Endothelial cell of umbilical vein (primary cell): ENCODE data around the gene RPH3AL. TPM values are rescaled to one million over a fixed set of nuclear protein-coding genes. Genes with fewer than 3 reads are reported as not detected.

Experiments
- BruUV-seq: library from RNA; stranded (reverse); fragments of 400-500 nt; replicated peaks from 2 replicates; lab custom pipeline; 2021; lab: Mats Ljungman, UMichigan
- CTCF ChIA-PET: fragments of 300-600, 350-600 bp; sonication (Branson Sonifier 250); formaldehyde crosslinking; loops from one replicate; lab custom pipeline; 2021; ENCODE audit warnings: antibody characterized with exemption, inconsistent platforms; lab: Charles Lee
- POLR2A ChIA-PET: fragments of 300-600, 350-600 bp; sonication (Branson Sonifier 250); formaldehyde crosslinking; loops from one replicate; lab custom pipeline; 2021; ENCODE audit warnings: antibody characterized with exemption, inconsistent platforms; lab: Charles Lee
- DNase-seq: peaks from one replicate; pipeline ENCODE4 v3.0.0-alpha.2; 2011; ENCODE audit warnings: low read depth, low spot score
- FAIRE-seq: peaks from 2 replicates; lab custom pipeline; 2011; peaks lifted over from hg19 to GRCh38; lab: Jason Lieb, UNC
- H2AFZ ChIP-seq: 2 replicates; pipeline ENCODE4 v1.6.0; 2012; ENCODE audit warnings: low read depth, low read length, control low read depth, inconsistent platforms
- H3K27ac ChIP-seq: 2 replicates; pipeline ENCODE4 v1.5.1; 2011; ENCODE audit warnings: low read depth, mild to moderate bottlenecking, control low read depth, low read length, moderate library complexity; ENCODE audit not compliant: insufficient read depth
- H3K27me3 ChIP-seq, 2 experiments: 2 replicates each; pipeline versions ENCODE4 v1.6.0 to v1.6.1; 2011; ENCODE audit warnings: low read length in 2 of 2, mixed read lengths in 1 of 2; ENCODE audit not compliant: control insufficient read depth in 2 of 2, insufficient read depth in 2 of 2
- H3K36me3 ChIP-seq, 2 experiments: 2 replicates in 1 of 2; 3 replicates in 1 of 2; pipeline ENCODE4 v1.5.1; 2011; ENCODE audit warnings: low read length in 2 of 2, mild to moderate bottlenecking in 1 of 2, moderate library complexity in 1 of 2; ENCODE audit not compliant: control insufficient read depth in 2 of 2, insufficient read depth in 2 of 2; ENCODE audit errors: extremely low read depth in 1 of 2
- H3K4me1 ChIP-seq: 3 replicates; pipeline ENCODE4 v1.5.1; 2011; ENCODE audit warnings: mild to moderate bottlenecking, low read length; ENCODE audit not compliant: control insufficient read depth, insufficient read depth; ENCODE audit errors: extremely low read depth
- H3K4me2 ChIP-seq: 2 replicates; pipeline ENCODE4 v1.6.1; 2011; ENCODE audit warnings: low read length, control low read depth, mixed read lengths; ENCODE audit not compliant: insufficient read depth
- H3K4me3 ChIP-seq, 3 experiments: fragments of 200-600 bp in 1 of 3; sonication (generic), shearing (Covaris generic) in 1 of 3; replicated peaks in 1 of 3; 2 replicates each; pipeline ENCODE4 v1.5.1; 2011 to 2016; ENCODE audit warnings: control low read depth in 3 of 3, low read length in 3 of 3, mild to moderate bottlenecking in 2 of 3, inconsistent platforms in 1 of 3, low read depth in 1 of 3, moderate library complexity in 1 of 3; ENCODE audit not compliant: insufficient read depth in 1 of 3
- H3K79me2 ChIP-seq: 2 replicates; pipeline ENCODE4 v1.6.0; 2012; ENCODE audit warnings: low read length, inconsistent platforms; ENCODE audit not compliant: control insufficient read depth, insufficient read depth
- H3K9ac ChIP-seq: replicated peaks from 2 replicates; pipeline ENCODE3; 2011; ENCODE audit warnings: low read length, control low read depth; ENCODE audit not compliant: insufficient read depth; ENCODE audit errors: extremely low read depth
- H3K9me1 ChIP-seq: replicated peaks from 3 replicates; pipeline ENCODE4 v1.6.0; 2011; ENCODE audit warnings: mild to moderate bottlenecking, low read length; ENCODE audit not compliant: control insufficient read depth, insufficient read depth; ENCODE audit errors: extremely low read depth
- H3K9me3 ChIP-seq: replicated peaks from 2 replicates; pipeline ENCODE4 v1.5.1; 2012; ENCODE audit warnings: low read length, inconsistent platforms; ENCODE audit not compliant: control insufficient read depth, insufficient read depth
- H4K20me1 ChIP-seq: replicated peaks from 2 replicates; pipeline ENCODE3; 2011; ENCODE audit warnings: mild to moderate bottlenecking, low read length; ENCODE audit not compliant: control insufficient read depth, insufficient read depth; ENCODE audit errors: extremely low read depth
- CTCF ChIP-seq, 2 donors: IDR thresholded peaks; 1 replicate in 1 of 2; 2 replicates in 1 of 2; pipeline ENCODE4 v1.5.1; 2011; ENCODE audit warnings: low read length in 2 of 2, mild to moderate bottlenecking in 2 of 2, moderate library complexity in 2 of 2, control low read depth in 1 of 2, inconsistent platforms in 1 of 2, low read depth in 1 of 2; ENCODE audit not compliant: insufficient read depth in 1 of 2; ENCODE audit errors: extremely low read depth in 1 of 2
- EZH2 ChIP-seq: IDR thresholded peaks from 2 replicates; pipeline ENCODE4 v1.6.1; 2012; ENCODE audit warnings: borderline replicate concordance, low read depth, mild to moderate bottlenecking, moderate library complexity, low read length, inconsistent platforms; ENCODE audit not compliant: severe bottlenecking
- FOS ChIP-seq: IDR thresholded peaks from 2 replicates; pipeline ENCODE4 v1.6.1; 2011; ENCODE audit warnings: mild to moderate bottlenecking, low read length, moderate library complexity, borderline replicate concordance; ENCODE audit not compliant: insufficient read depth
- GATA2 ChIP-seq: IDR thresholded peaks from 2 replicates; pipeline ENCODE4 v1.7.0; 2011; ENCODE audit warnings: low read depth, mild to moderate bottlenecking, moderate library complexity, mixed read lengths, low read length; ENCODE audit not compliant: insufficient read length, insufficient read depth
- JUN ChIP-seq: IDR thresholded peaks from 2 replicates; pipeline ENCODE4 v1.6.1; 2011; ENCODE audit warnings: borderline replicate concordance, low read depth; ENCODE audit not compliant: insufficient read length, insufficient read depth
- MAX ChIP-seq: IDR thresholded peaks from 2 replicates; pipeline ENCODE4 v1.6.1; 2011; ENCODE audit not compliant: insufficient read depth, insufficient read length
- MYC ChIP-seq: IDR thresholded peaks from one replicate; pipeline ENCODE4 v1.6.1; 2011; ENCODE audit warnings: mild to moderate bottlenecking, low read depth, low read length
- POLR2A ChIP-seq: IDR thresholded peaks from 2 replicates; pipeline ENCODE4 v1.6.1; 2012; ENCODE audit warnings: low read depth, mild to moderate bottlenecking, control low read depth, low read length
- POLR2AphosphoS5 ChIP-seq: IDR thresholded peaks from 2 replicates; pipeline ENCODE4 v1.6.1; 2012; ENCODE audit warnings: low read depth, mild to moderate bottlenecking, control low read depth, low read length, moderate library complexity; ENCODE audit not compliant: insufficient read depth
- dilution Hi-C: fragments of 300-500 bp; cut with MboI; formaldehyde crosslinking; loops from one replicate; pipeline ENCODE4 v1.15.0; 2019; ENCODE audit warnings: low sequenced_read_pairs; ENCODE audit not compliant: extremely low pct_ligation_motif_present
- intact Hi-C: fragments of 100-400 bp; cut with micrococcal nuclease; formaldehyde crosslinking; loops from one replicate; pipeline ENCODE4 v1.10.0; 2022
- polyA plus RNA-seq, 4 experiments: library from polyadenylated mRNA; depleted of rRNA in 3 of 4; stranded (reverse) in 3 of 4; unstranded in 1 of 4; fragments of >200 nt; gene quantifications; 2 replicates each; pipeline versions ENCODE4 v1.2.1 to v1.2.3, GENCODE V29; 2011 to 2012; ENCODE audit warnings: missing spikeins in 1 of 4
- total RNA-seq: library from RNA; stranded (reverse); gene quantifications from 2 replicates; pipeline ENCODE4 v1.2.3, GENCODE V29; 2021

RPH3AL gene
- total and polyA plus RNA-seq, 2 donors (not counting 3 experiments of a cell fraction or from before 2014, with no cell fraction given) = 4.1 to 7.0 TPM

- Histone ChIP-seq H2AFZ (no peak overlapping the region), H3K27me3 (peaks cover 0 to 5% of the 10 kb centered on the region in 2 experiments), H3K4me3 (no peak overlapping the region), H3K9me1 (no peaks in the 10 kb centered on the region), H4K20me1 (no peaks in the 10 kb centered on the region), H3K4me1 (no peaks in the 10 kb centered on the region), H3K9ac (no peak overlapping the region), H3K9me3 (no peaks in the 10 kb centered on the region), H3K79me2 (no peaks in the 10 kb centered on the region), H3K4me2 (no peak overlapping the region), H3K36me3 (no peaks in the 10 kb centered on the region), H3K27ac (no peak overlapping the region)
- ChIA-PET CTCF (no interaction called here), POLR2A (no interaction called here)
- no peak for DNase-seq
- dilution Hi-C loops = no loop called here
- BruUV-seq = no TSS peak
- TF ChIP-seq FOS (no peak), GATA2 (no peak), MAX (no peak), POLR2AphosphoS5 (no peak), EZH2 (no peak), MYC (no peak), POLR2A (no peak), JUN (no peak), CTCF (IDR thresholded peaks at IDR 0.05; ENCODE audit: extremely low read depth in 1 of 2, insufficient read depth in 1 of 2, low read depth in 1 of 2, low read length in 2 of 2) (no peak)
- intact Hi-C loops = no loop called here
- FAIRE-seq = no peak
Measured at GRCh38 chr17:373613-374230, 21.1 kb upstream of the RPH3AL start.
